HFF-Myc (cell line): ENCODE measurements around the gene BORCS5.
"Not testable (repeated sequence)": the region's sequence is repeated elsewhere in the genome, so short reads cannot be mapped to it uniquely, and the experiment has no call there.

Source experiments
- DNase-seq: peaks from one replicate; pipeline ENCODE4 v3.0.0-alpha.2; 2011; ENCODE audit warnings: low read depth; ENCODE audit errors: extremely low read depth
- H3K4me3 ChIP-seq: replicated peaks from 2 replicates; pipeline ENCODE4 v1.5.1; 2011; ENCODE audit warnings: low read depth, mild to moderate bottlenecking, control low read depth, low read length
- CTCF ChIP-seq: IDR thresholded peaks from 2 replicates; pipeline ENCODE4 v1.5.1; 2012; ENCODE audit warnings: mild to moderate bottlenecking, low read depth, low read length, control low read depth; ENCODE audit errors: missing control alignments

The BORCS5 gene

GRCh38 chr12:12400793-12401192 is 43.9 kb downstream of the BORCS5 start:
- no peak for TF ChIP-seq CTCF
- H3K4me3 ChIP-seq, result no peak overlapping the region

GRCh38 chr12:12403264-12404248 is 46.7 kb downstream of the BORCS5 start:
- no peak overlapping the region for H3K4me3 ChIP-seq
- DNase-seq, result no peak
- TF ChIP-seq CTCF, result no peak

More at GRCh38 chr12:12400793-12401192, 43.9 kb downstream of the BORCS5 start:
- no peak for DNase-seq

GRCh38 chr12:12404297-12404696 is 47.4 kb downstream of the BORCS5 start:
- no peak for TF ChIP-seq CTCF
- no peak overlapping the region for H3K4me3 ChIP-seq
- DNase-seq, result no peak

GRCh38 chr12:12405882-12406281 is 49.0 kb downstream of the BORCS5 start:
- H3K4me3 ChIP-seq, result no peak overlapping the region
- no peak for DNase-seq
- TF ChIP-seq CTCF, result no peak

- DNase-seq, result no peak
- no peak for TF ChIP-seq CTCF
- H3K4me3 ChIP-seq, result no peak overlapping the region
Observed at GRCh38 chr12:12406762-12407161, 49.9 kb downstream of the BORCS5 start.

GRCh38 chr12:12408265-12408690 is 51.4 kb downstream of the BORCS5 start:
- no peak for TF ChIP-seq CTCF
- no peak for DNase-seq

GRCh38 chr12:12409337-12409736 is 52.5 kb downstream of the BORCS5 start:
- DNase-seq, H3K4me3 ChIP-seq: not testable (repeated sequence)

More at GRCh38 chr12:12408265-12408690, 51.4 kb downstream of the BORCS5 start:
- H3K4me3 ChIP-seq, result no peak overlapping the region
